GM18517 (cell line): ENCODE data around the gene CCDC38.

Source experiments
- ATAC-seq: cut with Tn5 transposase; IDR thresholded peaks from one replicate; pipeline ENCODE4 v1.9.1; 2021; ENCODE audit warnings: mild to moderate bottlenecking, moderate library complexity; ENCODE audit not compliant: unreplicated experiment

Gene CCDC38

GRCh38 chr12:95837240-95838038 is 105.0 kb downstream of the CCDC38 start:
- no peak for ATAC-seq

- no peak for ATAC-seq
Measured at GRCh38 chr12:95836630-95837239, 105.7 kb downstream of the CCDC38 start.

- ATAC-seq: no peak
Measured at GRCh38 chr12:95836185-95836609, 106.2 kb downstream of the CCDC38 start.

- ATAC-seq: no peak
Measured at GRCh38 chr12:95834572-95834971, 107.8 kb downstream of the CCDC38 start.

GRCh38 chr12:95830335-95831089 is 111.9 kb downstream of the CCDC38 start:
- no peak for ATAC-seq

GRCh38 chr12:95829395-95829794 is 113.0 kb downstream of the CCDC38 start:
- no peak for ATAC-seq

- no peak for ATAC-seq
Measured at GRCh38 chr12:95820096-95820703, 122.2 kb downstream of the CCDC38 start.
